ENCODE measurements around the gene PRSS1. TPM values are rescaled to one million over a fixed set of nuclear protein-coding genes. Genes with fewer than 3 reads are reported as not detected.
"Not testable (repeated sequence)": the region's sequence is repeated elsewhere in the genome, so short reads cannot be mapped to it uniquely, and the experiment has no call there.

Gene PRSS1
- total RNA-seq, 2 experiments from 2014 or later = not detected

- Mint-ChIP-seq H3K36me3 (ENCODE audit: low read depth) (no peaks in the 10 kb centered on the region), H3K4me1 (ENCODE audit: low read depth) (no peaks in the 10 kb centered on the region), H3K9me3 (no peaks in the 10 kb centered on the region), H3K27ac (no peak overlapping the region), H3K4me3 (no peak overlapping the region), H3K27me3 (no peaks in the 10 kb centered on the region)
- Histone ChIP-seq H3K9me3 (ENCODE audit: control insufficient read depth in 1 of 2, insufficient read depth in 1 of 2, low read length in 2 of 2) (no peaks in the 10 kb centered on the region), H3K4me1 (ENCODE audit: insufficient read depth, low read length) (no peaks in the 10 kb centered on the region), H3K4me3 (ENCODE audit: low read length) (no peak overlapping the region), H3K27me3 (ENCODE audit: control insufficient read depth in 1 of 2, insufficient read depth in 2 of 2, low read length in 2 of 2) (no peaks in the 10 kb centered on the region), H3K27ac (ENCODE audit: low read depth in 1 of 2, low read length in 2 of 2) (no peak overlapping the region), H3K36me3 (ENCODE audit: insufficient read depth, low read length) (no peaks in the 10 kb centered on the region)
- no peak for TF ChIP-seq CTCF (IDR thresholded peaks at IDR 0.05)
- intact Hi-C loops (cut with DNase I, micrococcal nuclease) = no loop called here
- POLR2A ChIA-PET = no interaction called here
- ATAC-seq (ENCODE audit: poor library complexity) (no peak), DNase-seq (no peak)
- CTCF ChIA-PET = no interaction called here
These were observed 1.2 kb downstream of the PRSS1 start for GRCh38 chr7:142750321-142750938.

GRCh38 chr7:142751526-142752175 lies 2.4 kb downstream of the PRSS1 start:
- POLR2A ChIA-PET, H3K9me3 Mint-ChIP-seq: not testable (repeated sequence)

GRCh38 chr7:142752376-142753225 lies 3.3 kb downstream of the PRSS1 start:
- H3K4me1 ChIP-seq (ENCODE audit: insufficient read depth, low read length) = no peaks in the 10 kb centered on the region
- Mint-ChIP-seq H3K4me1 (ENCODE audit: low read depth) (no peaks in the 10 kb centered on the region), H3K27me3 (no peaks in the 10 kb centered on the region), H3K4me3 (no peak overlapping the region), H3K9me3 (no peaks in the 10 kb centered on the region), H3K27ac (no peak overlapping the region), H3K36me3 (ENCODE audit: low read depth) (no peaks in the 10 kb centered on the region)
- no peak for DNase-seq
- no peak for ATAC-seq (ENCODE audit: poor library complexity)
- no peak for TF ChIP-seq CTCF (IDR thresholded peaks at IDR 0.05)
- ChIA-PET CTCF (no interaction called here), POLR2A (no interaction called here)
- intact Hi-C loops (cut with DNase I, micrococcal nuclease) = no loop called here
- H3K9me3 ChIP-seq (ENCODE audit: control insufficient read depth in 1 of 2, insufficient read depth in 1 of 2, low read length in 2 of 2) = no peaks in the 10 kb centered on the region
- H3K36me3 ChIP-seq (ENCODE audit: insufficient read depth, low read length) = no peaks in the 10 kb centered on the region
- H3K27ac ChIP-seq (ENCODE audit: low read depth in 1 of 2, low read length in 2 of 2) = no peak overlapping the region
- H3K27me3 ChIP-seq (ENCODE audit: control insufficient read depth in 1 of 2, insufficient read depth in 2 of 2, low read length in 2 of 2) = no peaks in the 10 kb centered on the region
- H3K4me3 ChIP-seq (ENCODE audit: low read length) = no peak overlapping the region

More at GRCh38 chr7:142751526-142752175, 2.4 kb downstream of the PRSS1 start:
- intact Hi-C loops (cut with DNase I, micrococcal nuclease); DNase-seq; H3K36me3 Mint-ChIP-seq (ENCODE audit: low read depth); H3K4me1 ChIP-seq (ENCODE audit: insufficient read depth, low read length); H3K27ac Mint-ChIP-seq; CTCF ChIA-PET; H3K27me3 Mint-ChIP-seq; H3K9me3 ChIP-seq (ENCODE audit: control insufficient read depth in 1 of 2, insufficient read depth in 1 of 2, low read length in 2 of 2); ATAC-seq (ENCODE audit: poor library complexity); H3K36me3 ChIP-seq (ENCODE audit: insufficient read depth, low read length); H3K4me3 ChIP-seq (ENCODE audit: low read length); H3K27me3 ChIP-seq (ENCODE audit: control insufficient read depth in 1 of 2, insufficient read depth in 2 of 2, low read length in 2 of 2); H3K4me1 Mint-ChIP-seq (ENCODE audit: low read depth); H3K27ac ChIP-seq (ENCODE audit: low read depth in 1 of 2, low read length in 2 of 2); H3K4me3 Mint-ChIP-seq: not testable (repeated sequence)

Measured in CD4-positive, alpha-beta T cell (primary cell).